ENCODE results near the gene CFDP1.

The CFDP1 gene

GRCh38 chr16:75246504-75247205 lies 186.6 kb downstream of the CFDP1 start:
- DNase-seq = no peak

GRCh38 chr16:75244844-75245758 lies 188.2 kb downstream of the CFDP1 start:
- no peak for DNase-seq

- DNase-seq = no peak
Measured at GRCh38 chr16:75244225-75244809, 189.0 kb downstream of the CFDP1 start.
